Neuronal stem cell (in vitro differentiated cells): ENCODE results near the gene DIRAS2.

Experiments used
- DNase-seq: peaks from one replicate; pipeline ENCODE4 v3.0.0-alpha.2; 2013; ENCODE audit warnings: low spot score
- H2AFZ ChIP-seq: one replicate; pipeline ENCODE4 v1.6.1; 2013; ENCODE audit warnings: mild to moderate bottlenecking, low read length, inconsistent platforms
- H2AK5ac ChIP-seq: 2 replicates; pipeline ENCODE4 v1.6.1; 2013; ENCODE audit warnings: low read depth, mild to moderate bottlenecking, inconsistent platforms, low read length, moderate library complexity, mixed read lengths
- H2BK120ac ChIP-seq: 2 replicates; pipeline ENCODE4 v1.6.1; 2013; ENCODE audit warnings: low read depth, mild to moderate bottlenecking, inconsistent platforms, low read length, moderate library complexity, mixed read lengths
- H2BK12ac ChIP-seq: one replicate; pipeline ENCODE4 v1.6.1; 2013; ENCODE audit warnings: low read length, inconsistent platforms
- H2BK15ac ChIP-seq: 2 replicates; pipeline ENCODE4 v1.6.1; 2013; ENCODE audit warnings: mild to moderate bottlenecking, low read length, inconsistent platforms, mixed read lengths
- H2BK5ac ChIP-seq: one replicate; pipeline ENCODE4 v1.6.1; 2013; ENCODE audit warnings: inconsistent platforms, mild to moderate bottlenecking, low read length, moderate library complexity
- H3K14ac ChIP-seq: one replicate; pipeline ENCODE4 v1.6.1; 2013; ENCODE audit warnings: low read length, inconsistent platforms
- H3K18ac ChIP-seq: 2 replicates; pipeline ENCODE4 v1.6.1; 2013; ENCODE audit warnings: low read length, inconsistent platforms
- H3K23ac ChIP-seq: 2 replicates; pipeline ENCODE4 v1.6.1; 2013; ENCODE audit warnings: low read depth, mild to moderate bottlenecking, mixed read lengths, low read length, inconsistent platforms; ENCODE audit not compliant: poor library complexity
- H3K27ac ChIP-seq: replicated peaks from 3 replicates; pipeline ENCODE4 v1.5.1; 2013; ENCODE audit warnings: low read length, inconsistent platforms
- H3K27me3 ChIP-seq, 3 experiments: 2 replicates each; pipeline ENCODE4 v1.6.1; 2013; ENCODE audit warnings: low read length in 3 of 3, mild to moderate bottlenecking in 2 of 3, inconsistent platforms in 1 of 3, low read depth in 1 of 3, mixed read lengths in 1 of 3, moderate library complexity in 1 of 3; ENCODE audit not compliant: control insufficient read depth in 3 of 3, insufficient read depth in 3 of 3
- H3K36me3 ChIP-seq, 2 donors: replicated peaks in 1 of 2; 2 replicates each; pipeline ENCODE4 v1.6.1; 2013; ENCODE audit warnings: low read length in 2 of 2; ENCODE audit not compliant: control insufficient read depth in 2 of 2, insufficient read depth in 2 of 2
- H3K4ac ChIP-seq: 2 replicates; pipeline ENCODE4 v1.6.1; 2013; ENCODE audit warnings: inconsistent platforms, mild to moderate bottlenecking, low read length, moderate library complexity
- H3K4me1 ChIP-seq, 2 donors: 1 replicate in 1 of 2; 2 replicates in 1 of 2; pipeline ENCODE4 v1.6.1; 2013; ENCODE audit warnings: low read length in 2 of 2, low read depth in 1 of 2; ENCODE audit not compliant: control insufficient read depth in 2 of 2, insufficient read depth in 1 of 2
- H3K4me2 ChIP-seq: one replicate; pipeline ENCODE4 v1.6.1; 2013; ENCODE audit warnings: mild to moderate bottlenecking, low read length, inconsistent platforms; ENCODE audit not compliant: insufficient read depth, poor library complexity, severe bottlenecking
- H3K4me3 ChIP-seq, 2 donors: 2 replicates each; pipeline ENCODE4 v1.5.1; 2013; ENCODE audit warnings: low read length in 2 of 2, mild to moderate bottlenecking in 2 of 2, inconsistent platforms in 1 of 2, moderate library complexity in 1 of 2
- H3K79me1 ChIP-seq: one replicate; pipeline ENCODE4 v1.6.1; 2013; ENCODE audit warnings: low read depth, mild to moderate bottlenecking, inconsistent platforms, low read length, moderate library complexity
- H3K9ac ChIP-seq: one replicate; pipeline ENCODE4 v1.6.1; 2013; ENCODE audit warnings: mild to moderate bottlenecking, low read depth, low read length, inconsistent platforms; ENCODE audit not compliant: poor library complexity
- H3K9me3 ChIP-seq, 2 donors: replicated peaks in 1 of 2; 2 replicates each; pipeline versions ENCODE3 to v1.6.1; 2013; ENCODE audit warnings: low read length in 2 of 2, mild to moderate bottlenecking in 2 of 2, inconsistent platforms in 1 of 2, low read depth in 1 of 2, mixed read lengths in 1 of 2, moderate library complexity in 1 of 2; ENCODE audit not compliant: control insufficient read depth in 2 of 2, insufficient read depth in 1 of 2
- H4K8ac ChIP-seq: one replicate; pipeline ENCODE4 v1.6.1; 2013; ENCODE audit warnings: low read depth, mild to moderate bottlenecking, inconsistent platforms, low read length, moderate library complexity
- H4K91ac ChIP-seq: one replicate; pipeline ENCODE4 v1.6.1; 2013; ENCODE audit warnings: low read length, low read depth, mild to moderate bottlenecking, inconsistent platforms; ENCODE audit not compliant: poor library complexity
- WGBS, 2 donors: extraction: QIAGEN DNeasy Blood & Tissue Kit; methylation state at CpG; one replicate each; pipeline ENCODE4 v1.1.7; 2013; ENCODE audit warnings: missing lambda C conversion rate in 2 of 2, mixed read lengths in 1 of 2; ENCODE audit not compliant: insufficient read length in 2 of 2, insufficient replicate concordance in 1 of 2; ENCODE audit errors: extremely low coverage in 2 of 2; 5-methylcytosine and 5-hydroxymethylcytosine counted together

The DIRAS2 gene

DNA sequence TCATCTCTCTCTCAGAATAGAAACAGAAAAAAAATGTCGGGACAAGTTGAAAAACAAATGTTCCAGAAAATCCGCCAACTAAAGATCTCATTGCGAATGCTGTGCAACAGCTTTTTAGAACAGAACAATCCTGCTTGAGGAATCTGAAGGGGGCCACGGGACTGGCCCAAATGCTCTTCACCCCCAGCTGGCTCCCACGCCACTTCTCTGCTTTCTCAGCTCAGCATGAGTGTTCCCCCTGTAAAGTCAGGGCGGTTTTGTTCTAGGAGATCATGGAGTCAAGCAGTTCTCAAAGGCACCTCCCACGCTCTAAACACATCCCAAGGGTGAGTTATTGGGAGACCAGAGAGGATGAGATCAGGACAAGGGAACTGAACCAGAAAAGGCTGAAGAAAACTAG is 31.5 kb downstream of the DIRAS2 start:
- Histone ChIP-seq H3K9ac (no peak overlapping the region), H3K9me3 (no peaks in the 10 kb centered on the region), H2BK12ac (no peak overlapping the region), H3K27me3 (peaks cover 0 to 6% (median 0%) of the 10 kb centered on the region in 3 experiments), H3K4me2 (no peak overlapping the region), H3K4me3 (no peak overlapping the region), H3K14ac (no peak overlapping the region), H2BK15ac (no peak overlapping the region), H4K91ac (no peak overlapping the region), H3K36me3 (no peaks in the 10 kb centered on the region), H3K18ac (no peak overlapping the region), H3K4me1 (no peaks in the 10 kb centered on the region), H2BK5ac (no peak overlapping the region), H3K79me1 (no peaks in the 10 kb centered on the region), H3K27ac (no peak overlapping the region), H2AFZ (no peak overlapping the region), H3K4ac (no peak overlapping the region), H4K8ac (no peak overlapping the region), H2BK120ac (no peak overlapping the region), H2AK5ac (no peak overlapping the region), H3K23ac (no peak overlapping the region)
- no peak for DNase-seq
- WGBS, 2 donors = no CpG with 5 or more reads among the region's 7 CpGs

DNA sequence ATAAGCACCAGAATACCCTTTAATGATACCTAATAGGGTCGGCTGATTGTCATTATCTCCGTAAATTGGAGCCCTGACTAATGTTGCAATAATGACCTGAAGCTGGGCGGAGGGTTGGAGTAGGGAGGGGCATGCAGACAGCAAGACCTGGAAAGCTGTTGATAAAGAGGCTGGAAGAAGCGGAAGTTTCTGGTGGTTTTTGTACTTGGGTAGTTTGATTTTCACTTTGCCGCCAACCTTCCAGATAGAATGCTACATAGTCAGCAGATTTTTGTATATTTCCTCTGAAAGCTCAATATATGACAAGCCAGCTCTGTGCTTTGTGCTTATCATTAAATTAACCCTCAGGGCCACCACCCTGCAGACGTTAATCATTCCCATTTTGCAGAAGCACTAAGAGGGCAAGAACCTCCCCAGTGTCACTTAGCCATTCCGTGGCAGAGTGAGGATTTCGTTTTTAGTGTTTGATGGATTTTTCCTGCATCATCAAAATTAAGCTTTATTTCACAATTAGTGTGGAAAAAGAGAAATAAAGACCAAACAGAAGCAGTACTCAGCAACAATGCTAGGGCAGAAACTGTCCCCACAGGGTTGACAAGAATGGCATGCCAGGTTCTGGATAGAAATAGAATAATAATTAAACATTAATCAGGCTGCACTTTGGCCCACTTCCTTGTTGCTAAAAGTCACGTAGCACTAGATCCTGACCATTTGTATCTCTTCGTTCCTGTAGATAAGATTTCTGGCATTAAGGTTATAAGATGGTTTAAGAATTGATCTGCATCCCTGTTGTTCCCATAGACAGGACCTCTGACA is 34.7 kb downstream of the DIRAS2 start:
- Histone ChIP-seq H3K27ac (no peak overlapping the region), H3K4ac (no peak overlapping the region), H3K4me3 (no peak overlapping the region), H4K8ac (no peak overlapping the region), H3K9ac (no peak overlapping the region), H4K91ac (no peak overlapping the region), H2BK12ac (no peak overlapping the region), H2AK5ac (no peak overlapping the region), H3K36me3 (no peaks in the 10 kb centered on the region), H3K4me1 (no peaks in the 10 kb centered on the region), H3K23ac (no peak overlapping the region), H2BK120ac (no peak overlapping the region), H2AFZ (no peak overlapping the region), H3K14ac (no peak overlapping the region), H3K4me2 (no peak overlapping the region), H2BK15ac (no peak overlapping the region), H3K27me3 (no peaks in the 10 kb centered on the region), H3K9me3 (no peaks in the 10 kb centered on the region), H3K79me1 (no peaks in the 10 kb centered on the region), H3K18ac (no peak overlapping the region), H2BK5ac (no peak overlapping the region)
- WGBS, 2 donors = no CpG with 5 or more reads among the region's 10 CpGs
- no peak for DNase-seq

DNA sequence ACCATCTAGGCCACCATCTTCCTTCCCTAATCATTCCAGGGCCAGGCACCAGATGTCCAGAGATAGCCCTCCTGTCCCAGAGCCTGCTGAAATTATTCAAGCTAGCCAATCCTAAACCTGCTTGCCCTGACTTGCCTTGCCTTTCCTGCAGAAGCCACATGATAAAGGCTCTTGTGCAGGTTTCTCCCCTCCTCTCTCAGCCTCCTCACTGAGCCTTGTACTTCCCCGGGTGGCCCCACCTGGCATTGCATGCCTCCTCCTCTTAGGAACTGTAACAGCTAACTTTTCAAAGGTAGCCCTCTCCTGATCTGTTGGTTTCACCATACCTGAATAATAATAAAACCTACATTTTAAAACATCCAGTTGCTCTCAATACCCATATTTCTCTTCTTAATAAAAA is 42.6 kb downstream of the DIRAS2 start:
- Histone ChIP-seq H3K14ac (no peak overlapping the region), H2AK5ac (no peak overlapping the region), H2BK120ac (no peak overlapping the region), H3K4me1 (no peaks in the 10 kb centered on the region), H3K18ac (no peak overlapping the region), H2BK5ac (no peak overlapping the region), H2BK12ac (no peak overlapping the region), H3K4me3 (no peak overlapping the region), H3K36me3 (no peaks in the 10 kb centered on the region), H3K27ac (no peak overlapping the region), H3K4ac (no peak overlapping the region), H3K23ac (no peak overlapping the region), H3K4me2 (no peak overlapping the region), H3K27me3 (peaks cover 0 to 5% (median 0%) of the 10 kb centered on the region in 3 experiments), H3K79me1 (no peaks in the 10 kb centered on the region), H4K91ac (no peak overlapping the region), H3K9me3 (no peaks in the 10 kb centered on the region), H2AFZ (no peak overlapping the region), H4K8ac (no peak overlapping the region), H2BK15ac (no peak overlapping the region), H3K9ac (no peak overlapping the region)
- WGBS, 2 donors = no CpG with 5 or more reads among the region's 1 CpG
- DNase-seq = no peak

DNA sequence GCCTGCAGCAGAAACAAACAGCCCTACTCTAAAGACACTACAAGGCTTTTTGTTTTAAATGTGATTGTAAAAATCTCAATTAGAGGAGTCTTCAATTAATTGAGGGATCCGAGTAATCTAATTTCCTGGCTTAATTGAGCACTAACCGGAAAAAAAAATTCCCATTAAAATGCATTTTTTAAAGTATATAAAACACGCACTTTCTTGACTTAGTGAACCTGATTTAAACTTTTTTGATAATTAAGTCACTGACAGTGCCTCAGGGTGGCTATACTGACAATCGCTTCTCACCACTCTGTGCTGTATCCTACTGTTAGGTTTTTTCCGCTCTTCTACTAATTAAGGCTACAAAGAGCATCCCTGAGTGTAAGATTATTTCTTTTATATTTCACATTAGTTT is 44.4 kb downstream of the DIRAS2 start:
- Histone ChIP-seq H3K79me1 (no peaks in the 10 kb centered on the region), H3K4me3 (no peak overlapping the region), H3K4ac (no peak overlapping the region), H3K9ac (no peak overlapping the region), H2AFZ (no peak overlapping the region), H4K8ac (no peak overlapping the region), H3K23ac (no peak overlapping the region), H3K36me3 (no peaks in the 10 kb centered on the region), H2AK5ac (no peak overlapping the region), H3K18ac (no peak overlapping the region), H4K91ac (no peak overlapping the region), H2BK12ac (no peak overlapping the region), H3K14ac (no peak overlapping the region), H3K27ac (no peak overlapping the region), H3K4me2 (no peak overlapping the region), H2BK120ac (no peak overlapping the region), H3K4me1 (no peaks in the 10 kb centered on the region), H2BK15ac (no peak overlapping the region), H3K9me3 (peaks cover 5 to 10% of the 10 kb centered on the region in 2 donors), H2BK5ac (no peak overlapping the region), H3K27me3 (peaks cover 0 to 5% (median 0%) of the 10 kb centered on the region in 3 experiments)
- no CpG with 5 or more reads among the region's 5 CpGs for WGBS, 2 donors
- DNase-seq = no peak
